Activated CD8-positive, alpha-beta T cell treated with anti-CD3 and anti-CD28 coated beads for 36 hours (primary cell): Measurements from ENCODE around the gene NBL1. TPM values are rescaled to one million over a fixed set of nuclear protein-coding genes. Genes with fewer than 3 reads are reported as not detected.

Source experiments
- ATAC-seq: fragments of 200-7000 bp; cut with Tn5 transposase; one replicate; pipeline ENCODE4 v1.10.0; 2021; ENCODE audit warnings: mild to moderate bottlenecking, moderate library complexity
- CTCF ChIA-PET: fragments of 350-600 bp; sonication (Branson Sonifier 250); formaldehyde crosslinking; loops from one replicate; lab custom pipeline; 2021; ENCODE audit warnings: antibody characterized with exemption; lab: Charles Lee
- POLR2A ChIA-PET: fragments of 350-600 bp; sonication (Branson Sonifier 250); formaldehyde crosslinking; loops from one replicate; lab custom pipeline; 2021; ENCODE audit warnings: antibody characterized with exemption; lab: Charles Lee
- DNase-seq: peaks from one replicate; pipeline ENCODE4 v3.0.0-alpha.2; 2020
- H3K27ac Mint-ChIP-seq: one replicate; pipeline ENCODE4 v1.8.0; 2021; ENCODE audit warnings: mild to moderate bottlenecking, mixed read lengths
- H3K27me3 Mint-ChIP-seq: one replicate; pipeline ENCODE4 v1.8.0; 2021; ENCODE audit warnings: mixed read lengths
- H3K36me3 Mint-ChIP-seq: one replicate; pipeline ENCODE4 v1.8.0; 2021; ENCODE audit warnings: low read depth, mixed read lengths
- H3K4me1 Mint-ChIP-seq: one replicate; pipeline ENCODE4 v1.8.0; 2021; ENCODE audit warnings: low read depth, mixed read lengths
- H3K4me3 Mint-ChIP-seq: one replicate; pipeline ENCODE4 v1.8.0; 2021; ENCODE audit warnings: mild to moderate bottlenecking, moderate library complexity, mixed read lengths
- H3K9me3 Mint-ChIP-seq: one replicate; pipeline ENCODE4 v1.8.0; 2021; ENCODE audit warnings: mixed read lengths
- CTCF ChIP-seq: fragments of 200-600 bp; IDR thresholded peaks from one replicate; pipeline ENCODE4 v1.8.0; 2022; ENCODE audit warnings: antibody characterized with exemption, mild to moderate bottlenecking
- intact Hi-C: fragments of 100-400 bp; cut with micrococcal nuclease; formaldehyde crosslinking; loops from one replicate; pipeline ENCODE4 v1.10.0; 2022
- total RNA-seq, 2 experiments: library from RNA; stranded (reverse); gene quantifications; one replicate each; pipeline ENCODE4 v1.2.3, GENCODE V29; 2021

Gene NBL1
- total RNA-seq, 2 experiments from 2014 or later: 27.0 to 27.6 TPM

- no peaks in the 10 kb centered on the region for H3K36me3 Mint-ChIP-seq
- intact Hi-C loops: no loop called here
- peak within 1 kb of the TSS; percentile 41 for H3K4me3 Mint-ChIP-seq
- DNase-seq: no peak
- peaks cover 15% of the 10 kb centered on the region for H3K4me1 Mint-ChIP-seq
- H3K9me3 Mint-ChIP-seq: no peaks in the 10 kb centered on the region
- ChIA-PET CTCF (interaction anchor here (1.2 to 2.9 kb wide), 3 partner anchors 11 to 82 kb away, joined by 3 to 26 read pairs (median 5); no protein-coding TSS in a partner anchor), POLR2A (no interaction called here)
- TF ChIP-seq CTCF: no peak
- no peak for ATAC-seq
- no peak within 1 kb of the TSS for H3K27ac Mint-ChIP-seq
- peaks cover 28% of the 10 kb centered on the region for H3K27me3 Mint-ChIP-seq
Measured at GRCh38 chr1:19664453-19665185, 20.5 kb downstream of the NBL1 start, which contains the start of gene HTR6. HTR6 (plus strand) TSS chr1:19664875; CDS start chr1:19665754, 879 bp downstream.

GRCh38 chr1:19665186-19665495, 21.0 kb downstream of the NBL1 start:
- intact Hi-C loops: no loop called here
- no peak overlapping the region for H3K27ac Mint-ChIP-seq
- H3K4me3 Mint-ChIP-seq: peak overlapping the region; percentile 41
- POLR2A ChIA-PET: no interaction called here
- no peak for TF ChIP-seq CTCF
- CTCF ChIA-PET: interaction anchor here (2.0 kb wide), 1 partner anchor 39 kb away, joined by 5 read pairs; no protein-coding TSS in a partner anchor
- peaks cover 12% of the 10 kb centered on the region for H3K4me1 Mint-ChIP-seq
- peaks cover 28% of the 10 kb centered on the region for H3K27me3 Mint-ChIP-seq
- DNase-seq (no peak), ATAC-seq (no peak)
- no peaks in the 10 kb centered on the region for H3K9me3 Mint-ChIP-seq
- H3K36me3 Mint-ChIP-seq: no peaks in the 10 kb centered on the region

GRCh38 chr1:19665496-19666465, 21.7 kb downstream of the NBL1 start:
- ATAC-seq (peak; percentile 28), DNase-seq (no peak)
- no peak for TF ChIP-seq CTCF
- no peak overlapping the region for H3K27ac Mint-ChIP-seq
- peaks cover 12% of the 10 kb centered on the region for H3K4me1 Mint-ChIP-seq
- H3K36me3 Mint-ChIP-seq: no peaks in the 10 kb centered on the region
- ChIA-PET CTCF (interaction anchor here (2.0 kb wide), 1 partner anchor 39 kb away, joined by 5 read pairs; no protein-coding TSS in a partner anchor), POLR2A (interaction anchor here (2.7 kb wide), 1 partner anchor 12 kb away, joined by 8 read pairs; no protein-coding TSS in a partner anchor)
- peaks cover 26% of the 10 kb centered on the region for H3K27me3 Mint-ChIP-seq
- no peaks in the 10 kb centered on the region for H3K9me3 Mint-ChIP-seq
- intact Hi-C loops: no loop called here
- peak overlapping the region; percentile 43 for H3K4me3 Mint-ChIP-seq

DNA sequence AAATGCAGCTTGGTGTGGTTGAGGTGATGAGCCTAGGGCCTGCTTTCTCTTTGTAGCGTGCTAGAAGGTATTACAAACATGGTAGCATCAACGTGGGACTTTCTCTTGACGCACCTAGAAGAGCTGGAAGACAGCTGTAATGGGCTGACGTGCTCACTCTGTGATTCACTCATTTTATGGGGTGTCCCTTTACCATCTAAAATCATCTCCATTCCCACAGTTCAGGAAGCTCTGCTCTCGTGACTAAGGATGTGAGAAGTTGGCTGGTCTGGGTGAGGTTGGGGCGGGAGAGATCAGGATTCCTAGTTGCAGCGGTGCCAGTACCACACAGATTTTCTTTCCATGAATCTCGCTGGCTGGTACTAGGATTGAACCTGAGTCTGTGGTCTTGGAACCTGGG, 24.8 kb downstream of the NBL1 start:
- no peak for ATAC-seq
- Mint-ChIP-seq H3K27me3 (peaks cover 18% of the 10 kb centered on the region), H3K9me3 (no peaks in the 10 kb centered on the region), H3K4me1 (peaks cover 11% of the 10 kb centered on the region), H3K4me3 (no peak overlapping the region), H3K36me3 (no peaks in the 10 kb centered on the region), H3K27ac (no peak overlapping the region)
- no peak for TF ChIP-seq CTCF
- DNase-seq: no peak
- intact Hi-C loops: no loop called here
- ChIA-PET CTCF (interaction anchor here (1.5 to 5.5 kb wide), 3 partner anchors 8 to 36 kb away, joined by 5 to 42 read pairs (median 8); no protein-coding TSS in a partner anchor), POLR2A (interaction anchor here (1.4 to 2.7 kb wide), 2 partner anchors 9 to 13 kb away, joined by 5 to 8 read pairs; no protein-coding TSS in a partner anchor)
